HL-60 (cell line): Measurements from ENCODE around the gene TTC28.

Experiments
- DNase-seq, 2 experiments: peaks; one replicate each; pipeline ENCODE4 v3.0.0-alpha.2; 2010 to 2020; ENCODE audit warnings: low read depth in 1 of 2, low spot score in 1 of 2
- H3K27ac ChIP-seq: fragments of 250-450 bp; sonication (Bioruptor Pico); replicated peaks from 2 replicates; pipeline ENCODE4 v1.5.1; 2020; ENCODE audit warnings: mild to moderate bottlenecking, moderate library complexity
- H3K27me3 ChIP-seq: fragments of 250-450 bp; sonication (Bioruptor Pico); 2 replicates; pipeline ENCODE4 v1.5.1; 2021; ENCODE audit warnings: mild to moderate bottlenecking, moderate library complexity; ENCODE audit not compliant: insufficient read depth, poor library complexity, severe bottlenecking
- H3K4me3 ChIP-seq: replicated peaks from 2 replicates; pipeline ENCODE4 v1.5.1; 2011; ENCODE audit warnings: mild to moderate bottlenecking, control low read depth, low read length; ENCODE audit not compliant: insufficient read depth
- GABPA ChIP-seq: IDR thresholded peaks from 2 replicates; pipeline ENCODE4 v1.6.1; 2012; ENCODE audit warnings: low read depth
- POLR2AphosphoS5 ChIP-seq: IDR thresholded peaks from 2 replicates; pipeline ENCODE4 v1.6.1; 2012; ENCODE audit warnings: low read depth
- SPI1 ChIP-seq: IDR thresholded peaks from 2 replicates; pipeline ENCODE4 v1.6.1; 2012; ENCODE audit warnings: low read depth, mild to moderate bottlenecking, borderline replicate concordance
- TF ChIP-seq, protein P1 (sequence below): IDR thresholded peaks from 2 replicates; pipeline ENCODE4 v1.6.1; 2012; ENCODE audit warnings: low read depth; ENCODE audit not compliant: insufficient replicate concordance
- TF ChIP-seq, protein P2 (sequence below): IDR thresholded peaks from one replicate; pipeline ENCODE4 v1.5.1; 2011; ENCODE audit warnings: low read length, control low read depth, inconsistent platforms; ENCODE audit not compliant: insufficient read depth

TTC28 gene

DNA sequence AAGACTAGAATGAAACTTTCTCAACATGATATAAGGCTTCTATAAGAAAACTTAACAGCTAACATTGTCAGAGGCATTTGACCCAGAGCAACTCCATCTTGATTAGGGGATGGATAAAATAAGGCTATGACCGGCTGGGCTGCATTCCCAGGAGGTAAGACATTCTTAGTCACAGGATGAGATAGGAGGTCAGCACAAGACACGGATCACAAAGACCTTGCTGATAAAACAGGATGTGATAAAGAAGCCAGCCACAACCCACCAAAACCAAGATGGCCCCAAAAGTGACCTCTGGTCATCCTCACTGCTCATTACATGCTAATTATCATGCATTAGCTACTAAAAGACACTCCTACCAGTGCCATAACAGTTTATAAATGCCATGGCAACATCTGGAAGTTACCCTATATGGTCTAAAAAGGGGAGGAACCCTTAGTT lies 135.2 kb downstream of the TTC28 start:
- Histone ChIP-seq H3K27ac (no peak overlapping the region), H3K4me3 (no peak overlapping the region), H3K27me3 (no peaks in the 10 kb centered on the region)
- no peak for DNase-seq
- TF ChIP-seq, protein P1, sequence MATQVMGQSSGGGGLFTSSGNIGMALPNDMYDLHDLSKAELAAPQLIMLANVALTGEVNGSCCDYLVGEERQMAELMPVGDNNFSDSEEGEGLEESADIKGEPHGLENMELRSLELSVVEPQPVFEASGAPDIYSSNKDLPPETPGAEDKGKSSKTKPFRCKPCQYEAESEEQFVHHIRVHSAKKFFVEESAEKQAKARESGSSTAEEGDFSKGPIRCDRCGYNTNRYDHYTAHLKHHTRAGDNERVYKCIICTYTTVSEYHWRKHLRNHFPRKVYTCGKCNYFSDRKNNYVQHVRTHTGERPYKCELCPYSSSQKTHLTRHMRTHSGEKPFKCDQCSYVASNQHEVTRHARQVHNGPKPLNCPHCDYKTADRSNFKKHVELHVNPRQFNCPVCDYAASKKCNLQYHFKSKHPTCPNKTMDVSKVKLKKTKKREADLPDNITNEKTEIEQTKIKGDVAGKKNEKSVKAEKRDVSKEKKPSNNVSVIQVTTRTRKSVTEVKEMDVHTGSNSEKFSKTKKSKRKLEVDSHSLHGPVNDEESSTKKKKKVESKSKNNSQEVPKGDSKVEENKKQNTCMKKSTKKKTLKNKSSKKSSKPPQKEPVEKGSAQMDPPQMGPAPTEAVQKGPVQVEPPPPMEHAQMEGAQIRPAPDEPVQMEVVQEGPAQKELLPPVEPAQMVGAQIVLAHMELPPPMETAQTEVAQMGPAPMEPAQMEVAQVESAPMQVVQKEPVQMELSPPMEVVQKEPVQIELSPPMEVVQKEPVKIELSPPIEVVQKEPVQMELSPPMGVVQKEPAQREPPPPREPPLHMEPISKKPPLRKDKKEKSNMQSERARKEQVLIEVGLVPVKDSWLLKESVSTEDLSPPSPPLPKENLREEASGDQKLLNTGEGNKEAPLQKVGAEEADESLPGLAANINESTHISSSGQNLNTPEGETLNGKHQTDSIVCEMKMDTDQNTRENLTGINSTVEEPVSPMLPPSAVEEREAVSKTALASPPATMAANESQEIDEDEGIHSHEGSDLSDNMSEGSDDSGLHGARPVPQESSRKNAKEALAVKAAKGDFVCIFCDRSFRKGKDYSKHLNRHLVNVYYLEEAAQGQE = no peak
- TF ChIP-seq POLR2AphosphoS5 = no peak
- TF ChIP-seq, protein P2, sequence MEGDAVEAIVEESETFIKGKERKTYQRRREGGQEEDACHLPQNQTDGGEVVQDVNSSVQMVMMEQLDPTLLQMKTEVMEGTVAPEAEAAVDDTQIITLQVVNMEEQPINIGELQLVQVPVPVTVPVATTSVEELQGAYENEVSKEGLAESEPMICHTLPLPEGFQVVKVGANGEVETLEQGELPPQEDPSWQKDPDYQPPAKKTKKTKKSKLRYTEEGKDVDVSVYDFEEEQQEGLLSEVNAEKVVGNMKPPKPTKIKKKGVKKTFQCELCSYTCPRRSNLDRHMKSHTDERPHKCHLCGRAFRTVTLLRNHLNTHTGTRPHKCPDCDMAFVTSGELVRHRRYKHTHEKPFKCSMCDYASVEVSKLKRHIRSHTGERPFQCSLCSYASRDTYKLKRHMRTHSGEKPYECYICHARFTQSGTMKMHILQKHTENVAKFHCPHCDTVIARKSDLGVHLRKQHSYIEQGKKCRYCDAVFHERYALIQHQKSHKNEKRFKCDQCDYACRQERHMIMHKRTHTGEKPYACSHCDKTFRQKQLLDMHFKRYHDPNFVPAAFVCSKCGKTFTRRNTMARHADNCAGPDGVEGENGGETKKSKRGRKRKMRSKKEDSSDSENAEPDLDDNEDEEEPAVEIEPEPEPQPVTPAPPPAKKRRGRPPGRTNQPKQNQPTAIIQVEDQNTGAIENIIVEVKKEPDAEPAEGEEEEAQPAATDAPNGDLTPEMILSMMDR = no peak
- TF ChIP-seq GABPA = no peak
- no peak for TF ChIP-seq SPI1

DNA sequence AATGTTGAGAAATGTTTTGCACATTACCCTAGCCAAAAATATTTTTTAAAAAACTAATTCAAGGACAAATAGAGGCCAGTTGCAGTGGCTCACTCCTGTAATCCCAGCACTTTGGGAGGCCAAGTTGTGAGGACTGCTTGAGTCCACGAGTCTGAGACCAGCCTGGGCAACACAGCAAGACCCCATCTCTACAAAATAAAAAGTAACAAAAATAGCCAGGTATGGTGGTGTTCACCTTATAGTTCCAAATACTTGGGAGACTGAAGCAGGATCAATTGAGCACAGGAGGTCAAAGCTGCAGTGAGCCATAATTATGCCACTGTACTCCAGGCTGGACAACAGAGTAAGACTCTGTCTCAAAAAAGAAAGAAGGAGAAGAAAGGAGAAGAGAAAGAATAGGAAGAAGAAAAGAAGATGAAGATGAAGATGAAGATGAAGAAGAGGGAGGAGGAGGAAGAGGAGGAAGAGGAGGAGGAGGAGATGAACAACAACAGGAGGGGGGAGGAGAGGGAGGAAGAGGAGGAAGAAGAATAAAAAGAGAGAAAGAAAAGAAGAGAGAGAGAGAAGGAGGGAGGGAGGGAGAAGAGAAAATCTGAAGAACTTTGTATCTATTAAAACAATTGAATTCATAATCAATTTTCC lies 136.5 kb downstream of the TTC28 start:
- no peak for DNase-seq
- no peak for TF ChIP-seq POLR2AphosphoS5
- TF ChIP-seq, protein P1 = no peak
- TF ChIP-seq, protein P2 = no peak
- TF ChIP-seq SPI1 = no peak
- TF ChIP-seq GABPA = no peak
- H3K4me3 ChIP-seq = no peak overlapping the region
- no peaks in the 10 kb centered on the region for H3K27me3 ChIP-seq
- H3K27ac ChIP-seq = no peak overlapping the region

DNA sequence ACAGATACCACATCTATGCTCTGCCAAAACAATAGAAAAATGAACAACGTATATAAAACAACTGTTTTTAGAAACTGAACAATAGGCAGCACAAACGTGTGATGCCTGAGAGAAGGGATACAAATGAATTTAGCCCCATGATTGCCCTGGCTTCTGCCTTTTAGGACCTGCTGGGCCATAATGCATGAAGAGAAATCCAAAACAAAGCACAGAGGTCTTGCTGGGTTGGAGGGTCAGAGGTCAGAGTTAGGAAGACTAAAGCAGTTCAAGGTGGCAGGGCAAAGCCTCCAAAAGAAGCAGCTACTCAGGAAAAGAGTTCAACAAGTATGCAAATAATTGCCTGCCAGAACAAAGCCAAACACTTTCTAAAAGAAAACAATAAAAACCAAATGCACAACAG lies 138.5 kb downstream of the TTC28 start:
- Histone ChIP-seq H3K27ac (no peak overlapping the region), H3K4me3 (no peak overlapping the region), H3K27me3 (no peaks in the 10 kb centered on the region)
- TF ChIP-seq GABPA (no peak), POLR2AphosphoS5 (no peak), SPI1 (no peak)
- TF ChIP-seq, protein P2 = no peak
- TF ChIP-seq, protein P1 = no peak
- no peak for DNase-seq
